ENCODE measurements around the gene IFT81.

DNA sequence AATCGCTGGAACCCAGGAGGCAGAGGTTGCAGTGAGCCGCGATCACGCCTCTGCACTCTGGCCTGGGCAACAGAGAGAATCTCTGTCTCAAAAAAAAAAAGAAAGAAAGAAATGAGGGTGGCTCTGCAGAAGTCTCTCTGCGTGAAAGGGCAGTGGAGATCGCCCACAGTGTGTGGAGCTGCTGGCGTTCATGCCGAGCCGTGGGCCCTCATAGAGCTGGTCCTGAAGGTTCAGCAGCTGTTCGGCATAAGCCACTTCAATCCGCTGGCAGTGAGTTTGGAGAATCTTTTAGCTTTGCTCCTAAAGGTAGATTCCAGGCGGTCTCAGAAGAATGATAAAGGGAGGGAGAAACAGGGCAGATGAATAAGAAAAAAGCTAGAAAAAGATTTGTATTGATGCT is 120.2 kb downstream of the IFT81 start:
- TF ChIP-seq SUZ12 (IDR thresholded peaks at IDR 0.05; ENCODE audit: extremely low read depth, insufficient read depth, insufficient read length) (no peak), ZNF274 (IDR thresholded peaks at IDR 0.05; ENCODE audit: low read depth, low read length) (no peak)
